Natural killer cell (primary cell): ENCODE measurements around the gene LZIC. TPM values are rescaled to one million over a fixed set of nuclear protein-coding genes. Genes with fewer than 3 reads are reported as not detected.

Experiments
- ATAC-seq, 3 donors: fragments of 150-1000 bp in 2 of 3; fragments of 200-7000 bp in 1 of 3; cut with Tn5 transposase; 1 replicate in 1 of 3; 2 replicates in 2 of 3; pipeline ENCODE4 v1.10.0; 2021; ENCODE audit warnings: mild to moderate bottlenecking in 2 of 3, moderate library complexity in 2 of 3
- DNase-seq, 2 donors: peaks; one replicate each; pipeline versions ENCODE4 v3.0.0 to v3.0.0-alpha.2; 2013 to 2021; ENCODE audit warnings: mixed read lengths in 1 of 2
- H3K27ac ChIP-seq: one replicate; pipeline ENCODE4 v1.5.1; 2013; ENCODE audit warnings: mild to moderate bottlenecking, low read length
- H3K27me3 ChIP-seq: one replicate; pipeline ENCODE4 v1.6.1; 2013; ENCODE audit warnings: low read length; ENCODE audit not compliant: control insufficient read depth, insufficient read depth
- H3K36me3 ChIP-seq: one replicate; pipeline ENCODE4 v1.6.1; 2013; ENCODE audit warnings: low read length; ENCODE audit not compliant: control insufficient read depth, insufficient read depth
- H3K4me1 ChIP-seq: one replicate; pipeline ENCODE4 v1.6.1; 2013; ENCODE audit warnings: low read length; ENCODE audit not compliant: control insufficient read depth, insufficient read depth
- H3K4me3 ChIP-seq: one replicate; pipeline ENCODE4 v1.5.1; 2013; ENCODE audit warnings: low read length
- H3K9me3 ChIP-seq: one replicate; pipeline ENCODE4 v1.6.1; 2013; ENCODE audit warnings: low read length; ENCODE audit not compliant: control insufficient read depth, insufficient read depth
- H3K27ac Mint-ChIP-seq, 2 donors: one replicate each; pipeline ENCODE4 v1.8.0; 2022; ENCODE audit warnings: mild to moderate bottlenecking in 2 of 2, mixed read lengths in 2 of 2, moderate library complexity in 1 of 2
- H3K27me3 Mint-ChIP-seq, 2 donors: one replicate each; pipeline ENCODE4 v1.8.0; 2022; ENCODE audit warnings: low read depth in 2 of 2, mixed read lengths in 2 of 2
- H3K36me3 Mint-ChIP-seq: one replicate; pipeline ENCODE4 v1.8.0; 2022; ENCODE audit warnings: mixed read lengths
- H3K4me1 Mint-ChIP-seq, 2 donors: one replicate each; pipeline ENCODE4 v1.8.0; 2022; ENCODE audit warnings: mixed read lengths in 2 of 2
- H3K4me3 Mint-ChIP-seq: one replicate; pipeline ENCODE4 v1.8.0; 2022; ENCODE audit warnings: mild to moderate bottlenecking, moderate library complexity, mixed read lengths
- H3K9me3 Mint-ChIP-seq, 2 donors: one replicate each; pipeline ENCODE4 v1.8.0; 2022; ENCODE audit warnings: mixed read lengths in 2 of 2
- CTCF ChIP-seq: fragments of 200-600 bp; IDR thresholded peaks from one replicate; pipeline ENCODE4 v1.8.0; 2022; ENCODE audit warnings: antibody characterized with exemption
- WGBS: methylation state at CpG from one replicate; pipeline ENCODE4 v1.1.7; 2013; ENCODE audit warnings: missing lambda C conversion rate; ENCODE audit not compliant: insufficient coverage; 5-methylcytosine and 5-hydroxymethylcytosine counted together
- intact Hi-C: fragments of 100-400 bp; cut with micrococcal nuclease; formaldehyde crosslinking; loops from one replicate; pipeline ENCODE4 v1.14.2; 2022
- total RNA-seq, 4 donors: library from RNA; stranded (reverse); fragments of 120-200 nt in 1 of 4; gene quantifications; one replicate each; pipeline versions ENCODE4 v1.2.3 to v1.2.4, GENCODE V29; 2013 to 2022

The LZIC gene
- total RNA-seq, 3 donors from 2014 or later (not counting 1 experiment from before 2014, with no cell fraction given), result 19.5 to 21.9 (median 21.7) TPM

DNA sequence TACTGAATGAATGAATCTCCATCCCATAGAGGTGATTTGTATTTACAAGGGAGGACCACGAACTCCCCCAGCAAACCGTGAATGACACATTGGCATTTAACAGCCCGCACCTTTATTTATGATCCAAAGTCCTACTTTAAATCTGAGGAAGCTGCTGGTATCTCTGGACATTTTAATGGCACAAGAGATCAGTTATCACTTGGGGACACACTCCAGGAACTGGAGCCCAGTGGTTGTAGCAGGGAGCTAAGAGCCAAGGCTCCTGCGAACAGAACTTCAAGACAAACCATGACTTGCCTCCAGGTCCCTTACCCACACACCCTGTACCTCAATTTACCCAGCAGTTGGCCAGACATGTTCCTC lies 34.3 kb downstream of the LZIC start:
- intact Hi-C loops, result no loop called here
- ATAC-seq, result no peak

GRCh38 chr1:9907441-9907840 lies 35.8 kb downstream of the LZIC start:
- Mint-ChIP-seq H3K4me3 (no peak overlapping the region), H3K27ac (peak overlapping the region in 1 of 2 donors; percentile 24), H3K9me3 (no peaks in the 10 kb centered on the region), H3K36me3 (no peaks in the 10 kb centered on the region), H3K27me3 (no peaks in the 10 kb centered on the region), H3K4me1 (peaks cover 48 to 65% of the 10 kb centered on the region in 2 donors)
- Histone ChIP-seq H3K4me3 (no peak overlapping the region), H3K27me3 (no peaks in the 10 kb centered on the region), H3K4me1 (peaks cover 22% of the 10 kb centered on the region), H3K9me3 (no peaks in the 10 kb centered on the region), H3K36me3 (no peaks in the 10 kb centered on the region), H3K27ac (no peak overlapping the region)
- no peak for TF ChIP-seq CTCF
- intact Hi-C loops, result no loop called here
- ATAC-seq (no peak), DNase-seq (no peak)
- 93% methylated on average over 5 of the region's 5 CpGs for WGBS

More for the DNA sequence above, 34.3 kb downstream of the LZIC start:
- Histone ChIP-seq H3K27ac (peak overlapping the region; percentile 67), H3K4me1 (peaks cover 22% of the 10 kb centered on the region), H3K27me3 (no peaks in the 10 kb centered on the region), H3K36me3 (no peaks in the 10 kb centered on the region), H3K9me3 (no peaks in the 10 kb centered on the region), H3K4me3 (peak overlapping the region; percentile 72)
- no peaks in the 10 kb centered on the region for H3K36me3 Mint-ChIP-seq
- peak overlapping the region; percentile 96 for H3K4me3 Mint-ChIP-seq
- H3K27me3 Mint-ChIP-seq, result no peaks in the 10 kb centered on the region
- DNase-seq, result no peak
- peaks cover 46 to 63% of the 10 kb centered on the region in 2 donors for H3K4me1 Mint-ChIP-seq
- H3K27ac Mint-ChIP-seq, result peak overlapping the region; percentile 88 to 98
- WGBS, result 72% methylated on average over 4 of the region's 4 CpGs
- H3K9me3 Mint-ChIP-seq, result no peaks in the 10 kb centered on the region
- no peak for TF ChIP-seq CTCF

GRCh38 chr1:9906466-9906865 lies 36.7 kb downstream of the LZIC start:
- DNase-seq, result no peak
- Histone ChIP-seq H3K36me3 (no peaks in the 10 kb centered on the region), H3K4me1 (peaks cover 26% of the 10 kb centered on the region), H3K4me3 (no peak overlapping the region), H3K9me3 (no peaks in the 10 kb centered on the region), H3K27me3 (no peaks in the 10 kb centered on the region), H3K27ac (no peak overlapping the region)
- no peak for TF ChIP-seq CTCF
- intact Hi-C loops, result no loop called here
- WGBS, result 92% methylated on average over 2 of the region's 2 CpGs
- peaks cover 42 to 59% of the 10 kb centered on the region in 2 donors for H3K4me1 Mint-ChIP-seq
- H3K4me3 Mint-ChIP-seq, result no peak overlapping the region
- no peaks in the 10 kb centered on the region for H3K9me3 Mint-ChIP-seq
- ATAC-seq, result no peak
- H3K36me3 Mint-ChIP-seq, result no peaks in the 10 kb centered on the region
- H3K27me3 Mint-ChIP-seq, result no peaks in the 10 kb centered on the region
- H3K27ac Mint-ChIP-seq, result no peak overlapping the region

DNA sequence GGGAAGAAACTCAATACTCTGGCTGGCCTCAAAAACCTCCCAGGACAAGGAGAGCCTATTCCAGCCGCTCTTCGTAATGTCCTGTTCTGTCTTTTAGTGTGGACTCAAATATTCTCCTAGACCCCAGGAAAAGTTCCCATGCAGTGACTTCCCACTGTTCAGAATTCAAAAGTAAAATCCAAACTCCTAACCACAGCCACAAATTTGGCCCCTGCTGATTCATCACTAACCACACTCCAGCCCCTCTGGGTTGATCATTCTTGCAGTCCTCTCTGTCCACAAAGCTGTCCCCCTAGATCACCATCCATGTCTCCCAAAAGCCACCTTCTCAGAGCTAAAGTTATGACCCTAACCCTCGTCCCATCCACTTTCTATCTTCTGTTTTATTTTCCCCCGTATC lies 38.2 kb downstream of the LZIC start:
- Mint-ChIP-seq H3K9me3 (no peaks in the 10 kb centered on the region), H3K4me1 (peaks cover 46 to 61% of the 10 kb centered on the region in 2 donors), H3K4me3 (no peak overlapping the region), H3K27ac (peak overlapping the region in 1 of 2 donors; percentile 48), H3K27me3 (no peaks in the 10 kb centered on the region), H3K36me3 (no peaks in the 10 kb centered on the region)
- Histone ChIP-seq H3K4me1 (peaks cover 27% of the 10 kb centered on the region), H3K9me3 (no peaks in the 10 kb centered on the region), H3K27ac (no peak overlapping the region), H3K36me3 (no peaks in the 10 kb centered on the region), H3K27me3 (no peaks in the 10 kb centered on the region), H3K4me3 (no peak overlapping the region)
- no peak for TF ChIP-seq CTCF
- WGBS, result 70% methylated on average over 4 of the region's 4 CpGs
- DNase-seq (no peak), ATAC-seq (no peak)
- intact Hi-C loops, result no loop called here
